Stimulated activated CD8-positive, alpha-beta memory T cell treated with anti-CD3 and anti-CD28 coated beads, Interleukin-7, amount 100 ng/mL, for 4 hours (primary cell): ENCODE measurements around the gene JPT2.

ENCODE experiments used
- DNase-seq, 2 donors: peaks; one replicate each; pipeline ENCODE4 v3.0.0-alpha.2; 2020; ENCODE audit warnings: low read depth in 2 of 2

The JPT2 gene

DNA sequence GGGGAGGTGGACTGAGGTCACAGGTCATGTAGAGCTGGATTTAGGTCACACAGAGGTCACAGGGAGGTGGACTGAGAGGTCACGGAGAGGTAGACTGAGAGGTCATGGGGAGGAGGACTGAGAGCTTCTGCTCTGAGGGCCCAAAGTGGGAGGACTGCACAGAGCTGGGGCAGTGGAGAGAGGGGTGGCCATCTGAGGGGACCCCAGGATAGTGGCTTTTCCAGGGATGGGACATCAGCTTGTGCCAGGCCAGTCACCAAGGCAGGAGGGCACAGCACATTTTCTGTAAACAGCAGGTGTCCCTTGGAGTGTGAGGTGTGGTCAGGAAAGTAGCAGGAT, 26.1 kb upstream of the JPT2 start:
- no peak for DNase-seq

DNA sequence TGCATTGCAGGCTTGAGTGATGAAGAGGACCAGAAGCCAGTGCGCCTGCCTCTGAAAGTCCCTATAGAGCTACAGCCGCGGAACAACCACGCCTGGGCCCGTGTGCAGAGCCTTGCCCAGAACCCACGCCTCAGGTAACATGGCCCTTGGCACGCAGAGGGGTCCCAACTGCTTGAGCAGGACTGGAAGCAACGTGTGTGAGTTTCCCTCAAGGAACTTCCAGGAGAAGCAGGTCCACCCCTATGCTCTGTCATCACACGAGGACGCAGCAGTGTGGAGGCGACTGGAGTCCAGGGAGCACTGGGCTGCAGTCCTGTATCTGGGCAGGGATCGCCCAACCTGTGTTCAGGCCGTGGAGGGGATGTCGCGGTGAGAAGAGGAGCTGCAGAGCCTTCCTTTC, 25.1 kb upstream of the JPT2 start:
- DNase-seq, result no peak

DNA sequence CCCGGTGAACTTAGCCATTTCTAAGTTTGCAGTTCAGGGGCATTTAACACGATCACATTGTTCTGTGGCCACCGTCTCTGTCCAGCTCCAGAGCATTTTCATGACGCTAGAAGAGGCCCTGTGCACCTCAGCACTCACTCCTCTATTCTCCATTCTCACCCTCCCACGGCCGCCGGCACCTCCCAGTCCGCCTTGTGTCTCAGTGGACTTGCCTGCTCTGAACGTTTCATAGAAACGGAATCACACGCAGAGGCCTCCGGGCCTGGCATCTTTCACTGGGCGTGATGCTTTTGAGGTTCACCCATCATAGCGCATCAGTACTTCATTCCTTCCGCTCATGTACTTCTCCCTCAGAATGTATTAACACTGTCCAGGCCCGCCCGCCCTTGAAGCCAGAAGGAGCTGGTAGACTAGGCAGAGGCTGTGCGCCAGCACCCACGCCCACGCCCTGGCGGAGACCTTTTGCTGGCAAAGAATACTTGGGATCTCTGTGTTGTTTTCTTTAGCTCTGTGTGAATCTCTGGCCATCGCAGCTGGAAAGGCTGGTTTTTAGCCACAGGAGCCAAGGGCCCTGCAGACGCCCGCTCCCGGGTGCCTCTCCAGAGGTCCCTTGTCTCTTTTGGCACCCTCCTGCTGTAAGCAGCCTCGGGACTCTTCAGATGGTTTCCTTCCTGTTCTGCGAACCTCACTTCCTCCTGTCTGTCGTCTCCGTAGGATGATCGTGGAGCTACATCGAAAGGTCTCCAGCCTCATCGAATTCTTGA, 23.4 kb upstream of the JPT2 start:
- no peak for DNase-seq

DNA sequence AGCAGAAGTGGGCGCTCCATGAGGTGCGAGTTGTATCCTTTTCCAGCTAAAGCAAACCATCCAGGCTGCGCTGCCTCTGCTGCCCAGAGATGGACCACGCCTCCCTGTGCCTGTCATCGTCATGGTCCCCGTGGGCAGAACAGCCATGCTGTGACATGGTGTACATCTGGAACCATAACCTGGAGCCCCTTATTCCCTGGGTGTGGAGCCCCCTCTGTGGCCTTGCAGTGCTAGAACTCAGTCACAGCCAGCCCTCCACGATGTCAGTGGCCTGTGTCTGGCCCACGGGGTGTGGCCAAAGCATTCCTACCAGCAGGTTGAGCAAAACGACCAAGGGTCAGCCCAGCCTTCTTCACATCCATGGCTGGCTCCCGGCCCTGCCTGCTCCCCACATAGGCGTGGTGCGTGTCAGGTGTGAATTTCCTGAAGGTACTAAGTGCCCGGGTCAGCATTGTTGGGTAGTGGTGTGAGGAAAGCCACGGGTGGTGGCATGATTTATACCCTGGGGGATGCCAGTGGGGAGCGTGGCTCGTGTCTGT, 22.7 kb upstream of the JPT2 start:
- no peak for DNase-seq

DNA sequence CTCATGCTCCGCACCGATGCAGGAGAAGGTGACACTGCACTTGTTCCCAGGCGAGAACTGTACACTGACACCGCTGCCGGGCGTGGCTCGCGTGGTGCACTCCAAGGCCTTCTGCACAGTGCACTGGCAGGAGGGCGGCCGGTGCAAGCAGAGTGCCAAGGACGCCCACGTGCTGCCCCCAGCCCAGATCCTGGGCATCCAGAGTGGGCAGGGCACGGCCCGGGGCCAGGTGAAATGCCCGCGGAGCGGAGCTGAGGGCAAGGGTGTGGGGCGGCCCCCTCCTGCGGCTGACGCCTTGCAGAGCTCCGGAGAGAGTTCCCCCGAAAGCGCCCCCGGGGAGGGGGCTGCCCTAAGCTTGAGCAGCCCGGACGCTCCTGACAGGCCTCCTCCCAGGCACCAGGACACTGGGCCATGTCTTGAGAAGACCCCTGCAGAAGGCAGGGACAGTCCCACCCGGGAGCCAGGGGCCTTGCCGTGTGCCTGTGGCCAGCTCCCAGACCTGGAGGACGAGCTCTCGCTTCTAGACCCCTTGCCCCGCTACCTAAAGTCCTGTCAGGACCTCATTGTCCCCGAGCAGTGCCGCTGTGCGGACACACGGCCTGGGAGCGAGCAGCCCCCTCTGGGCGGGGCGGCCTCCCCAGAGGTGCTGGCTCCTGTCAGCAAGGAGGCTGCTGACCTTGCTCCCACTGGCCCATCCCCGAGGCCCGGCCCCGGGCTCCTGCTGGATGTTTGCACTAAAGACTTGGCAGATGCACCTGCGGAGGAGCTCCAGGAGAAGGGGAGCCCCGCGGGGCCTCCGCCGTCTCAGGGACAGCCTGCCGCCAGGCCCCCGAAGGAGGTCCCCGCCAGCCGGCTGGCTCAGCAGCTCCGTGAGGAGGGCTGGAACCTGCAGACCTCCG, 21.9 kb upstream of the JPT2 start:
- no peak for DNase-seq

DNA sequence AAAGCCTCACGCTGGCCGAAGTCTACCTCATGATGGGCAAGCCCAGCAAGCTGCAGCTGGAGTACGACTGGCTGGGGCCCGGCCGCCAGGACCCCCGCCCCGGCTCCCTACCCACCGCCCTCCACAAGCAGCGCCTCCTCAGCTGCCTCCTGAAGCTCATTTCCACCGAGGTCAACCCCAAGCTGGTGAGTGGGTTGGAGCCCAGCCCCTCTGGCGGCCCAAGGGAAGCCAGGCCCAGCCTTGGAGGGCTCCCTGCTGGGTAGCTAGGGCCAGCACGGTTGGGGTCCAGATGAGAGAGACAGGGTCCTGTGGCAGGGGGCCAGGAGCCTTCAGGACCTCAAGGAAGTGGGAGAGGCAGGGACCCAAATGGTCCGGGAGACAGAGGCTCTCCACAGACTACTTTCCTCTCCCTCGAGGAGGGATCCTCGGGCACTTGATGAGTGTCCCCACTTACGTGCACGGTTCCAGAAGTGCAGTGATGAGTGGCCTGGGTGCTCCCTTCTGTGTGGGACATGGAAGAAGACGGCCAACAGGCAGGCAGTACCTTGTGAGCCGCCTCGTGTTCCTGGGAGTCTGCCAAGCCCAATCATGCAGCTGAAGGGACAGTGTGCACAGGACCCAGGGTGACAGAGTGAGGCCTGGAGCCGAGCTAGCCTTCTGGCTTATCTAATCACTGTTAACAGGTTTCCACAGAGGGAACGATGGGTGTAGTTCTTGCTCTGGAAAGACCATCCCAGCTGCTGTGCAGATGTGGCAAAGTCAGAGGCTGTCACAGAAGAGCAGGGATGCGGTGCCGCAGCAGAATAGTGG, 21.1 kb upstream of the JPT2 start:
- no peak for DNase-seq

DNA sequence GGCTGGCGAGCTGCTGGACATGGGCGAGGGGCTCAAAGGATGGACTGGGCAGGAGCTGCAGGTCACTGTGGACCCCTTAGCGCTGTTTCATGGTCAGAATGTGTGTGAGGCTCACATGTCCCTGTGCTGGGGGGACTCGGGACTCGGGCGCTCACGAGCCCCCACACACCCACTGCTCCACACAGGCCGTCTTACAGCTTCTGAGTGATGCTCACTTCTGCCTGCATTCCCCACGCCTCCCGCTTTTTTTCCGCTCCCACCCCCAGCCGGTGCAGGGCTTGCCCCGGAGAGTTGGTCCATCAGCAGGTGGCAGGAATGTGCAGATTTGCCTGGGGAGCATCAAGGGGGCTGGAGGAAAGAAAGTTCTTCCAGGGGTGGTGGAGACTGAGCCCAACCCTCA, 20.2 kb upstream of the JPT2 start:
- DNase-seq, result no peak

DNA sequence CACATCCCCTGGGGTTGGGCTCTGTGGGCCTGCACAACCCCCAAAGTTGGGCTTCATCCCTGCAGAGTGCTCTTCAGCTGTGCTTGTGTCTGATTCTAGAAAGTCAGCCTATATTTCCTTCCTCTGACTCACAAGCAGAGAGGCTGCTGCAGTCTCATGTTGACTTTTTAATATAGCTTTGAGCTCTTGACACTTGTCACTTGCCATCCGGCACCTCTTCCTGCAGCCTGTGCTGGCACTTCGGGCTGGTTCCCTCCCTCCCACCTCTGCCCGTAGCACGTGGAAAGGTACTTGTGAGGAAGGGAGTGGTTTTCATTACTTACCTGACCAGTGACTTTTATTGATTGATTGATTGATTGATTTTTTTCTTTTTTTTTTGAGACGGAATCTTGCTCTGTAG, 19.0 kb upstream of the JPT2 start:
- no peak for DNase-seq

DNA sequence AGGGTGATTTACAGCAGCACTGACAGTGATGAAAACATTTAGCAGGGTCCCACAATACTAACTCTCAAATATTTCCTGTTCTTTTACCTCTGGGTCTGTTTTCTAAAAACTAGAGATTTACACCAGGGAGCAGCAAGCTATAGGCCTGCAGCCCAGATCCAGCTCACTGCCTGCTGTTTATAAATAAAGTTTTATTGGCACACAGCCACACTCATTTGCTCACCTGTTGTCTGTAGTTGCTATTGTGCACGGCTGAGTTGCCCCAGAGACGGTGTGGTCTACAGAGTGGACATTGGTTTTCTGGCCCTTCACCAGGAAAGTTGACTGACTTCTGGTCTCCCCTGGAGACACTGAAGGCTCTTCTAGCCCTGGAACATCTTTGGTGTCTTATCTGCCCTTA, 16.3 kb upstream of the JPT2 start:
- no peak for DNase-seq

DNA sequence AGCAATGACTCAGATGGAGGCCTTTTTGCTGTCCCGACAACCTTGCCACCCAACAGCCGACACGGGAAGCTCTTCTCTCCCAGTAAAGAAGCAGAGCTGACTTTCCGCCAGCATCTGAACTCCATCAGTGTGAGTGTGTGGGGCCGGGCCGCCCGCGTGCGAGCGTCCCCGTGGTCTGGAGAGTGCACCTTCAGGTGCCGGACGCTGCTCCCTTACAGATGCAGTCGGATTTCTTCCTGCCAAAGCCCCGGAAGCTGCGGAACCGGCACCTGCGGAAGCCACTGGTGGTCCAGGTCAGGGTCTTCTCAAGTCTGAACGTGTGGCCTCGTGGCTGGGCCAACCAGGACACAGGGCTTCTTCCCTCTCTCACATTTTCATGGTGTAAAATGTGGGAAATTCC, 15.5 kb upstream of the JPT2 start:
- DNase-seq, result no peak

DNA sequence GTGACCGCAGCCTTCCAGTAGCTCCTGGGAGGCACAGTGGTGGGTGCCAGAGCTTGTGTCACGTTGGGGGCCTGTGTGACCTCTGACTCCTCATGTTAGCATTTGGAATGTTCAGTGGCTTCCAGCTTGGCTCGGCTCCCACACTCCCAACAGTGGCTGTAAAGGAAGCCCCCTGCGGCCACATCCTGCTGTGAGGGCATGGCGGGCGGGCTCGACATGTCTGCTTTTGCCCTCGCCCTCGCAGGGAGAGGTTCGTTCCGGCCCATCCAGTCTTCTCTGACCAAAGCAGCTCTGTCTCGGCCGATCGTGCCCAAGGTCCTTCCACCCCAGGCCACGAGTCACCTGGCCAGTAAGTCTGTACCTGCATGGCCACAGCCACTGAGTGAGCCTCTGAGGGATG, 12.2 kb upstream of the JPT2 start:
- no peak for DNase-seq

DNA sequence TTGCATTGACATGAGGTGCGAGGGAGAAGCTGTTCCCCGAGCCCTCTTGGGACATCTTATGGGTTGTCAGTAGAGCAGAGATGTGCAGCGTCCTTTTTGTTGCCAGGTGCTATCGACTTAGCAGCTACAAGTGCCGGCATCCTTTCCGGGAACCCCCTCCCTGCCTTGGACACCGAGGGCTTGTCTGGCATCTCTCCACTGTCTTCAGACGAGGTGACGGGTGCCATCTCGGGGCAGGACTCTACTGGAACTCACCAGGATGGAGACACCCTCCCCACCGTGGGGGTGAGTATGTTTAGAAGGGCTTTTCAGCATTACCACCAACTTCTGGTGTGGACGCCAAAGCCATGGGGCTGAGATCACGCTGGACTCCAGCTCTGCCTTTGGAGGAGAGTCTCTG, 11.8 kb upstream of the JPT2 start:
- no peak for DNase-seq

DNA sequence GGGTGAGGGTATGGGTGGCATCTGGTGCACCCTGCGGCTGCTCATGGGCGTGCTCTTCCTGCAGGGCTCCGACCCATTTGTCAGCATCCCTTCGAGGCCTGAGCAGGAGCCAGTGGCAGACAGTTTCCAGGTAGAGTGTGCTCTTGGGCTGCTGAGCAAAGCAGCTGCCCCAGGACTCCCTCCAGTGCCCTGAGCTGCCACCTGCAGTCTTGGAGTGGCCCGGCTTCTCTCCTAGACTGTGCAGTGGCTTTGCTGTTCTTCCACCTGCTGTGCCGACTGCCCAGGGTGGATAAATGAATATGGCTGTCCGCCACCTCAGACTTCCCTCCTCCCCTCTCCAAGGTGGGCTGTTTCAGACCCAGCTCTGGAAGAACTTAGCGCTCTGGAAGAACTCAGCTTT, 10.8 kb upstream of the JPT2 start:
- DNase-seq, result no peak

DNA sequence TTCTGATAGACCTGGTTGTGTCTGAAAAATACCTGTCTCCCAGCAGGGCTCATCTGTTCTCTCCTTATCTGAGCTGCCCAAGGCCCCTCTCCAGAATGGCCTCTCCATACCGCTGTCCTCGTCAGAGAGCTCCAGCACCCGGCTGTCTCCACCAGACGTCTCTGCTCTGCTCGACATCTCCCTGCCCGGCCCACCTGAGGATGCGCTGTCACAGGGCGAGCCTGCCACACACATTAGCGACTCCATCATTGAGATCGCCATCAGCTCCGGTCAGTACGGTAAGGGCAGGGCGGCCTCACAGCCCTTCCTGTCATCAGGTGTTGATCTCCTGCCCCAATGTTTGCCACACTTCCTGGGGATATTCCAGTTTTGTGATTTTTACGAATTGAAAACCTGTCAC, 10.2 kb upstream of the JPT2 start:
- DNase-seq, result no peak

DNA sequence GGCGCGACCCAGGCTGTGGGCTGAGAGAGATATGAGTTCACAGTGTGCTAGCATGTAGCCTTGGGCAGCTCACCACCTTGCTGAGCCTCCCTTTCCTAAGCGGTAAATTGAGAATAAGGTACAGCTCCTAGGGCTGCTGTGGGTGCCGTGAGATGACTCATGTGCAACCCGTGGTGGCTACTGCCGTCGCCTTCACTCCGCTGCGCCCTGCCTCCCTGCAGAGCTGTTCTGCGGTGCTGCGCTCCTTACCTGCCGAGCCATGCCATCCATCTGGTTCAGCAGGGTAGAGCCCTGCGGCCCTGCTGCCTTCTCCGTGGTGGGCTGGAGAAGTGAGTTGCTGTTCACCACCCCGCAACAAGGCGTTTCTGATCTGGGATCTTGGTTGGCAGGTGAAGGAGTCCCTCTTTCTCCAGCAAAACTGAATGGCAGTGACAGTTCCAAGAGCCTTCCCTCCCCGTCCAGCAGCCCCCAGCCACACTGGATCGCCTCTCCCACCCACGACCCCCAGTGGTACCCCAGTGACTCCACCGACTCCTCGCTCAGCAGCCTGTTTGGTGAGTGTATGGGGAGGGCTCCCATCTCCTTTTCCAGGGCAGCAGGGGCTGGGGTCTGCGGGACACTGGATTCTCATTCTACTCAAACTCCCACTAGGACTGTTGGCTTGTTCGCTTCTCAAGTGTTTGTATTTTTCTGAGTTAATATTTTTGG, 9.3 kb upstream of the JPT2 start:
- DNase-seq, result no peak

DNA sequence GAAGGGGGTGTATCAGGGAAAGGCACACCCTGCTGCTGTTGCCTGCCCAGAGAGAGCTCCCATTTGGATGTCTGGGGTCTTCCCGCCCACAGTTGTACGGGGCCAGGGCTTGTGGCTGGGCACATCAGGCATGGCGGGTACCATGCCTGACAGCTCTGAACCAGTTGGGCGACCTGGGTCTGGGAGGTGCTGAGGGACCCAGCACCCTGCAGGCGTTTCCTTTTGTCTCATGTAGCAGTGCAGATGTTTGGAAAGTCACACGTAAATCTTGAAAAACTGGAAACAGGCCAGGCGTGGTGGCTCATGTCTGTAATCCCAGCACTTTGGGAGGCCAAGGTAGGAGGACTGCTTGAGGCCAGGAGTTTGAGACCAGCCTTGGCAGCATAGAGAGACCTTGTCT, 8.4 kb upstream of the JPT2 start:
- DNase-seq, result no peak

DNA sequence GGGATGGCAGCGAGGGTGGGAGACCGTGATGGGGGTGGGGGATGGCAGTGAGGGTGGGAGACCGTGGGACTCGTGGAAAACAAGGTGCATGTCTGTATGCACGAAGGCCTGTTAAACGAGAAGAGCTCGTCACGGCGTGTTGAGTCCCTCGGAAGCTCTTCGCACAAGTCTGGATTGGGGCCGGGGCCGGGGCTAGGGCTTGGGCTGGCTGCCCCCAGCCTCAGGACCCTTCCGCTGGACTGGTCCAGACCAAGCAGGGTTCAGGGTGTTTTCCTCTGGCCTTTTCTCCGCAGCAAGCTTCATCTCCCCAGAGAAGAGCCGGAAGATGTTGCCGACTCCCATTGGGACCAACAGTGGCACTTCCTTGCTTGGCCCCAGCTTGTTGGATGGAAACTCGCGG, 7.7 kb upstream of the JPT2 start:
- no peak for DNase-seq

DNA sequence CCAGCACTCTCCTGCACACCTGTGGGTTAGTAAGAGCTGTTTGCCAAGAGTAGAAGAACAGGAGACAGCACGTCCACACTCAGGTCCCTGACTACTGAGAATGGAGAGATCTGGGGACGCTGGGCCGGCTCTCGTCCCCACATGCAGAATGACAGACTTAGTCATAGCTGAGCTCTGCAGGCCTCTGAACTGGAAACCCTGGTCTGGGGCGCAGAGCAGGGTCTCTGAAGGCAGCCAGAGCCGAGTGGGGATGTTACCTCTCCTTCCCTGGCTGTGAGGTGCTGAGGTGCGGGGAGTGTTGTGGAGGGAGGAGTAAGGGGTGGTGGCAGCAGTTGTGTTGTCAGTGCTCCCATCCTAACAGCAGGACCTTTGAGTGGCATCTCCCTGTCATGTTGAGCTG, 7.2 kb upstream of the JPT2 start:
- DNase-seq, result no peak

DNA sequence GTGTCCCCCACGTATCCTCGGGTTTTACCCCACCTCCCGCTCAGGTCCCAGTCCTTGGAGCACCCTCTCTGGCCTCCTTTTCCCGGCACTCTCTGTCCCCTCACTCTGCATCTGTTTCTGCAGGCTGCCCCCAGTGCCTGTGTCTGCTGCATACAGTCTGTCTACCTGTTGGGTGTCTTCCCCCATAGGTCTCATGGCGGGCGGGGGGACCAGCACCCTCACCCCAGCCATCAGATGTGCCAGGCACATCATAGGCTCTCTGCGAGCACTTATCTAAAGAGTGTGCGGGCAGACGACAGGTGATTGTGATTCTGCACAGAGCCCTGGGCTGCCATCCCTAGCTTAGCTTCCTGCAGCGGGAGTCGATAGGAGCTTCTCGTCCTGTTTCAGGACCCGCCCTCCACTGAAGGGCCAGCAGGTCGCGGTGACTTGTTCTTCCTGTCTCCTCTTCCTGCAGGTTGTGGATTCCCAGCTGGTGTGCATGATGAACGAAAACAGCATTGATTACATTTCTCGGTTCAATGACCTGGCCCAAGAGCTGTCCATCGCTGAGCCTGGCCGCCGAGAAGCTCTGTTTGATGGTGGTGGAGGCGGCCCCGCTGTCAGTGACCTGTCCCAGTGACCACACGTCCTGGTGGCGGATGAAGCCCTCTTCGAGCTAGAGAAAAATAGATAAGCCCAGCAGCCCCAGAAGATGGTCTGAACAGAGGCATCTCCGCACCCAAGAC, 4.5 kb upstream of the JPT2 start:
- DNase-seq, result no peak

DNA sequence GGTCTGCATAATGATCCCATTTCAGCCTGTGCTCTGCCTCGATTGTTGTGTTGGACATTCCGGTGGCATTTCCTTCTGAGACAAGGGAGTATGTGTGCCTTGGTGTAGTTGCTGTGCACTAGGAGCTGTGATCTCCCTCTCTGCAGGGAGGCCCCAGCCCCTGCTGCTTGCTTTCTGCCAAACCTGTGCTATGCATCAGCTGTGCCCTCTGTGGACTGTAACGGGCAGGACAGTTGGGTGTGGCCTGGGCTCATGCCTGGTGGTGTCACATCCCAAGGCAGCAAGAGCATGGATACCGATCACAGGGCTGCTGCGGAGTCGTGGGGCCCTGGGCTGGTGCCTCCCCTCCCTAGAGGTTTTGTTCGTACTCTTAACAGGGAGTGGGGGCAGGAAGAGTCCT, 3.8 kb upstream of the JPT2 start:
- no peak for DNase-seq
